ENCODE measurements around the gene CRYBG2.
"Not testable (repeated sequence)": the region's sequence is repeated elsewhere in the genome, so short reads cannot be mapped to it uniquely, and the experiment has no call there.

CRYBG2 gene

DNA sequence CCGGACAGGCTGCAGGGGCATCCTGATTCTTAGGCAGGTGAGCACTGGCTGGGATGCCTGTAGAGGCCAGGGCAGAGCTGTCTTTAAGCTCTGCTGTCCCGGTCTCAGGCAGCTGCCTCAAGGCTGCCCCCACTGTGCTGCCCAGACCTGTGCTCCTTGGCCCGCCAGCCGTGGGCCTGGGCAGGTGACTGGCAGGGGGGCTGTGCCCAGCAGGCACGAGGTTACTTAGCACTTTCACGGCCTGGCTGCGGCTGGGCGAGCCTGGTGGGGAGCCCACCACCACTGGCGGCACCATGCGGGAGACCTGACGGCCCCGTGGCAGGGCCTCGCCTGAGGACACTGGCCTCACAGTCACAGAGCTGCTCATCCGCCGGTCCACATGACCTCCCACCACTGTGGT lies 8.2 kb downstream of the CRYBG2 start:
- Mint-ChIP-seq H3K9me3 (no peaks in the 10 kb centered on the region), H3K36me3 (no peaks in the 10 kb centered on the region), H3K27me3 (peaks cover 18% of the 10 kb centered on the region), H3K4me1 (peaks cover 6% of the 10 kb centered on the region), H3K27ac (no peak overlapping the region), H3K4me3 (no peak overlapping the region)
- ATAC-seq, result peak; percentile 18

DNA sequence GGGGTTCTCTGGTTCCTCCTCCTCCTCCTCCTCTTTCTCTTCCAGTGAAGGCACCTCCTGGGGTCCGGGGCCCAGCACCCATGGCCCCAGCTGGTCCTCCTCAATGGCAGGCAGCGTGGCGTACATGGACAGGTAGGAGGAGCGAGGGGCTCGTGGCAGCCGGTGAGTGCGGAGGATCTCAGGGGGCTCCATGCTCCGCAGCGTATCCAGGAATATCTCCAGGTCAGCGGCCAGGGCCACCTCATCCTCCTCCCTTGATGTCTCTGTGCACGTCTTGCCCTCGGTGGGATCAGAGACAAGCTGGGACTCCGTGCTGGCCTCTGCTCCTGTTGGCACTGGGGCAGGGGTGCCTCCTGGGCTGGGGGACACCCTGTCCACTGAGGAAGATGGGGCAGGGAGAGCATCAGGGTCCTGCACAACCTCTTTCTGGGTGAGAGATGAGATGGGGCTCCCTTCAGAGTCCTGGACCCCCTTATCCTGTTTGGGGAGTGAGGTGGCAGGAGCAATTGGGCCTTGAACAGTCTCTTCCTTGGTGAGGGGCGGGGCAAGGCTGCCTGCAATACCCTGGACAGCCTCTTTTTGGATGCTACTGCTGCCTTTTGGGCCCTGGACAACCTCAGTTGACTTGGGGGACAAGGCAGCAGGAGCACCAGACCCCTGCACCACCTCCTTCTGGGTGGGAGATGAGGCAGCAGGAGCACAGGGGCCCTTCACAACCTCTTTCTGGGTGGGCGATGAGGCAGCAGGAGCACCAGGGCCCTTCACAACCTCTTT lies 9.6 kb downstream of the CRYBG2 start:
- no peak overlapping the region for H3K4me3 Mint-ChIP-seq
- H3K27ac Mint-ChIP-seq, result no peak overlapping the region
- H3K4me1 Mint-ChIP-seq, result peaks cover 6% of the 10 kb centered on the region
- H3K9me3 Mint-ChIP-seq, result no peaks in the 10 kb centered on the region
- H3K27me3 Mint-ChIP-seq, result peaks cover 18% of the 10 kb centered on the region
- ATAC-seq, result no peak
- H3K36me3 Mint-ChIP-seq, result no peaks in the 10 kb centered on the region

DNA sequence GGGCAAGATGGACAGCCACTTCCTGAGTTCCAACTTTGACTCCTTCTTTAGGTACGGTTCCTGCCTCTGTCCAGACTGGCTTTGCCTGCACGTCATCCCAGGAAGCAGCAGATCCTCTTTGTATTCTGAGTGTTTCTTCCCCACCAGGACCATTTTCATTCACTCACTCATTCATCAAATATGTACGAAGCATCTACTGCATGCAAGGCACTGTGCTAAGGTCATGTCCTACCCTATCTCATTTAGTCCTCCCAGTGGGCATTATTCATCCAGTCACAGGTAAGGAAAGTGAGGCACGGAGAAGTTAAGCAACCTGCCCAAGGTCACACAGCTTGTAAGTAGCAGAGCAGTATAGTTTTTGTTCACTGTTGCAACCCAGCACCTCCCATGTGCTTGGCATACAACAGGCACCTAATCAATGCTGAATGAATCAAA lies 13.9 kb downstream of the CRYBG2 start:
- no peaks in the 10 kb centered on the region for H3K36me3 Mint-ChIP-seq
- peaks cover 13% of the 10 kb centered on the region for H3K27me3 Mint-ChIP-seq
- H3K9me3 Mint-ChIP-seq, result no peaks in the 10 kb centered on the region
- H3K4me3 Mint-ChIP-seq, result no peak overlapping the region
- no peak overlapping the region for H3K27ac Mint-ChIP-seq
- H3K4me1 Mint-ChIP-seq, result peaks cover 20% of the 10 kb centered on the region
- no peak for ATAC-seq

DNA sequence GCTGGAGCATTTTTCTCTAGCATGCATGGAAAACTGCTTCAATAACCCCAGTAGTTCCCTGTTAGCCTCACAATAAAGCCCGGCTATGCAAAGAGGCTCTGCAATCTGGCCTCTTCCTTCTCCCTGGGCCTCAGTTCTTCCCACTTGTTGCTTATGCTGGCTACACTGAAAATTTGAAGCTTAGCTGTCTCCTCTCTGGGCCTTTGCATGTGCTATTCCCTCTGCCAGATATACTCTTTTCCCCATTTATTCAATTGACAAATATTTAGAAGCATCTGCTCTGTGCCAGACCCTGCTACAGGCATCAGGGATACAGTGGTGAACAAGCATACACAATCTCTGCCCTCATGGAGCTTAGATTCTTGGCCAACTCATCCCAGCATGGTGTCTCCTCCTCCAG lies 15.3 kb downstream of the CRYBG2 start:
- Mint-ChIP-seq H3K27ac (no peak overlapping the region), H3K4me3 (no peak overlapping the region), H3K36me3 (no peaks in the 10 kb centered on the region), H3K27me3 (no peaks in the 10 kb centered on the region), H3K4me1 (peaks cover 20% of the 10 kb centered on the region), H3K9me3 (no peaks in the 10 kb centered on the region)
- no peak for ATAC-seq

DNA sequence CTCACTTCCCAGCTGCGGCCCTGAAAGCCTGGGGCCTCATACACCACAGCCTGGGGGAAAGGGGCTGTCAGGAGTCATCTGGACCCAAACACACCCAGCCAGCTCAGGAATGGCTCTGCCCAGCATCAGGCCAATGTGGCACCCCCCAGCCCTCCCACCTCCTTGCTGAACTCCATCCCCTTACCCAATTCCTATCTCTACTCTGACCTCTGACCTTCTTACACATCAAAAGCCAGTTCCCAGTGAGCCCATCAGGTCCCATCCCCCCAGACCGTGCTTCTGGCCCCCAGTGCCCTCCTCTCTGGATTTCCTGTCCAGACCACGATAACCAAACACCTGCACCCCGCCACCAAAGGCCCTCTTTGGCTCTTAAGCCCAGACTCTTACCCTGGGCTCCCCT lies 16.3 kb downstream of the CRYBG2 start:
- Mint-ChIP-seq H3K27me3 (no peaks in the 10 kb centered on the region), H3K4me3 (no peak overlapping the region)

DNA sequence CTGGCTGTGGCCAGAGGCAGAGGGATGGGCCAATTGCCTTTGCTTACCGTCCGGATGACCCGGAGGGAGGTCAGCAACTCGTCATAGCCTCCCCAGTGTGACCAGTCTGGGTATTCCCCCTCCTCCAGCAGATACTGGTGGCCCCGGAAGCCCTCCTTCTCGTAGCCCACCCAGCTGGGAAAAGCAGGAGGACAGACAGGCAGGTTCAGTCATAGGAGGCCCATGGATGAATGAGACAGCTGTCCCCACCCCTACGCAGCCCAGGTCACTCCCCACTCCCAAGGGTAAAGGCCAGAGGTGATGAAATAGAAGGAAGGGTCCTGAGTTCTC lies 16.8 kb downstream of the CRYBG2 start:
- H3K27me3 Mint-ChIP-seq, result no peaks in the 10 kb centered on the region
- peak overlapping the region; percentile 85 for H3K4me3 Mint-ChIP-seq

More for the DNA sequence above, 16.3 kb downstream of the CRYBG2 start:
- H3K9me3 Mint-ChIP-seq, result no peaks in the 10 kb centered on the region
- no peaks in the 10 kb centered on the region for H3K36me3 Mint-ChIP-seq
- peaks cover 20% of the 10 kb centered on the region for H3K4me1 Mint-ChIP-seq
- peak overlapping the region; percentile 44 for H3K27ac Mint-ChIP-seq
- ATAC-seq, result no peak

DNA sequence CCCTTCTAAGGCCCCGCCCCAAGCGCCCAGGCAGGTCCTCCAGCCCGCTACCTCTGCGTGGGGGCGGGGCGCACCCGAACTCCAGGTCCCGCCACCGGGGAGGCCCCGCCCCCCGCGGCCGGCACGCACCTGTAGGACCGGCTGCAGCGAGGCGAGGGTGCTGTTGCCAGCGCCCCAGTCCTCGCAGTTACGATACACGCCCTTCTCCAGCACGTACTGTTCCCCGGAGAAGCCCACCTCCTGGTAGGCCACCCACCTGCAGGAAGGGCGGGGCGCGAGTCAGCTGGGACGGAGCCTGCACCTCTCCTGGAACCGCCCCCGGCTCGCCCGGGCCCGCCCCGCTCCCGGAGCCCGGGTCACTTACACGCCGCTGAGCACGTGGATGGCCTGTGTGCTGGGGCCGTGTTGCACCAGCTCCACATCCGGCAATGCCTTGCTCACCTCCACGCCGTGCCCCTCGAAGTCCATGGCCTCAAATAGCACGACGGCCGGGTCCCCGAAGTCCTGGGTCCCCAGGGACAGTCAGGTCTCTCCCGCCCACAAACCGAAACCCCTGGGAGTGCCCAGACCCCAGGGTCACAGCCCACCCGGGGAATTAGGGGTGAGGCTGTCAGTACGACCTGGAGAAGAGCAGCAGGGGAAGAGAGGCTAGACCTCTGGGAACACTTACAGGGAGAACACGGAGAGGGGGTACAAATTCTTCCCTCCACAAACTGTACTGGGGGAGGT lies 17.3 kb downstream of the CRYBG2 start:
- peak overlapping the region; percentile 85 for H3K4me3 Mint-ChIP-seq

More for the DNA sequence above, 16.8 kb downstream of the CRYBG2 start:
- Mint-ChIP-seq H3K27ac (peak overlapping the region; percentile 44), H3K9me3 (no peaks in the 10 kb centered on the region), H3K36me3 (no peaks in the 10 kb centered on the region), H3K4me1 (peaks cover 20% of the 10 kb centered on the region)
- no peak for ATAC-seq

DNA sequence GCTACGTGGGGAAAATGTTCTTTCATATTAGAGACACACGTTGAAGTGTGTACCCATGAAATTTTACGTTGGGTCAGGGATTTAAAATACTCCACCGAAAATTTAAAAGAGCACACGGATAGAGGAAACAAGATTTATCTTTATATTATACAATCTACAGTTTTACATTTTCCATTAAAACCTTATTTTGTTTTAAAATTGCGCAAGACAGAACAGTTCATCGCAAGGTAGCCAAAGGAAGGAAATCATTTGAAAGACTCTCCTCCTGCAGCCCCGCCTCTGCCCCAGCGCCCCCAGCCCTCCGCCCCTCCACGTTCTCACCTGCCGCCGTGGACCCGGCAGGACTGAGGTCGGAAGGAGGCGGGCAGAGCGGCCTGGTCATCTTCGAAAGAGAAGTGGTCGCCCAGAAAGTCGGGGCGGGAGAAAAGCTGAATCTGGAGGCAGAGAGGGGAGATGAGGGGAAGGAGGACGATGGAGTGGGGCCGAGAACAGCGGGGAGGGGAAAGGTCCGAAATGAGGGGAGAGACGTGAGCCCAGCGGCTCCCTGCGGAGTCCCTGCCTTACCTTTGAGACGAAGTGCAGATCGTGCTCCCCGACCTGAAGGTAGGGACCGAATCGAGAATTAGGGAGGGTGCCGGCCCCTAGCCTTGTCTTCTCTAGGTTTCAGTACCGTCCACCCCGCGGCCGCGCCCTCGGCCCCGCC lies 18.0 kb downstream of the CRYBG2 start:
- Mint-ChIP-seq H3K27me3 (no peaks in the 10 kb centered on the region), H3K4me3 (peak overlapping the region; percentile 85), H3K36me3 (no peaks in the 10 kb centered on the region), H3K4me1 (peaks cover 20% of the 10 kb centered on the region), H3K27ac (peak overlapping the region; percentile 44), H3K9me3 (no peaks in the 10 kb centered on the region)
- no peak for ATAC-seq

More for the DNA sequence above, 17.3 kb downstream of the CRYBG2 start:
- no peaks in the 10 kb centered on the region for H3K27me3 Mint-ChIP-seq
- ATAC-seq, result peak; percentile 96
- no peaks in the 10 kb centered on the region for H3K36me3 Mint-ChIP-seq
- H3K9me3 Mint-ChIP-seq, result no peaks in the 10 kb centered on the region
- peak overlapping the region; percentile 44 for H3K27ac Mint-ChIP-seq
- peaks cover 20% of the 10 kb centered on the region for H3K4me1 Mint-ChIP-seq

DNA sequence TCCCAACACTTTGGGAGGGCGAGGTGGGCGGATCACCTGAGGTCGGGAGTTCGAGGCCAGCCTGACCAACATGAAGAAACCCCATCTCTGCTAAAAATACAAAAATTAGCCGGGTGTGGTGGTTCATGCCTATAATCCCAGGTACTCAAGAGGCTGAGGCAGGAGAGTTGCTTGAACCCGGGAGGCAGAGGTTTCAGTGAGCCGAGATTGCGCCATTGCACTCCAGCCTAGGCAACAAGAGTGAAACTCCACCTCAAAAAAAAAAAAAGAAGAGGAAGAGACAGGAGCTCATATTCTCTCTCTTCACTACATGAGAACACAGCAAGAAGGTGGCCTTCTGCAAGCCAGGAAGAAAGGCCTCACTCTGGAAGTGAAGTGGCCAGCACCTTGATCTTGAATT lies 20.6 kb downstream of the CRYBG2 start:
- not testable (repeated sequence) for ATAC-seq, H3K27me3 Mint-ChIP-seq, H3K27ac Mint-ChIP-seq

DNA sequence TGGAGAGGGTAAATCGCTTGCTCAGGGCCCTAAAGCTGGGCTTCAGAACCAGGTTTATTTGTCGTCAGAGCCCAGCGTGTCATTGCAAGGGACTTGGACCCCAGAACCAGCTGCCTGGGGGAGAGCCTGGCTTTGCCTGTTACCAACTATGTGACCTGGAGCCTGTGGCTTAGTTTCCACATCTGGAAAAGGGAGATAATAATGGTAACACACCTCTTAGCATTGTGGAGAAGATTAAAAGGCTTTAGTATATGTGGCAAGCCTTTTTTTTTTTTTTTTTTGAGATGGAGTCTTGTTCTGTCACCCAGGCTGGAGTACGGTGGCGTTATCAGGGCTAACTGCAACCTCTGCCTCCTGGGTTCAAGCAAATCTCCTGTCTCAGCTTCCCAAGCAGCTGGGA lies 23.7 kb downstream of the CRYBG2 start:
- ATAC-seq, result no peak
- Mint-ChIP-seq H3K36me3 (no peaks in the 10 kb centered on the region), H3K4me1 (no peaks in the 10 kb centered on the region), H3K9me3 (no peaks in the 10 kb centered on the region), H3K27me3 (no peaks in the 10 kb centered on the region), H3K27ac (no peak overlapping the region), H3K4me3 (no peak overlapping the region)

More for the DNA sequence above, 20.6 kb downstream of the CRYBG2 start:
- H3K4me1 Mint-ChIP-seq, result peaks cover 20% of the 10 kb centered on the region
- not testable (repeated sequence) for H3K36me3 Mint-ChIP-seq, H3K4me3 Mint-ChIP-seq, H3K9me3 Mint-ChIP-seq

DNA sequence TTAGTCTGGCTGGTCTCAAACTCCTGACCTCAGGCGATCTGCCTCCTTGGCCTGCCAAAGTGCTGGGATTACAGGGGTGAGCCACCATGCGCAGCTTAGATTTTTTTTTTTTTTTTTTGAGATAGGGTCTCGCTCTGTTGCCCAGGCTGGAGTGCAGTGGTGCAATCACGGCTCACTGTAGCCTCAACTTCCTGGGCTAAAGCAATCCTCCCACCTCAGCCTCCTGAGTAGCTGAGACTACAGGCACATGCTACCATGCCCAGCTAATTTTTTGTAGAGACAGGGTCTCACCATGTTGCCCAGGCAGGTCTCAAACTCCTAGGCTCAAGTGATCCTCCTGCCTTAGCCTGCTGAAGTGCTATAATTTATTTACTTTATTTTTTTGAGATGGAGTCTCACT lies 24.6 kb downstream of the CRYBG2 start:
- H3K4me3 Mint-ChIP-seq, H3K4me1 Mint-ChIP-seq, H3K9me3 Mint-ChIP-seq, H3K36me3 Mint-ChIP-seq, H3K27ac Mint-ChIP-seq, H3K27me3 Mint-ChIP-seq, ATAC-seq: not testable (repeated sequence)

DNA sequence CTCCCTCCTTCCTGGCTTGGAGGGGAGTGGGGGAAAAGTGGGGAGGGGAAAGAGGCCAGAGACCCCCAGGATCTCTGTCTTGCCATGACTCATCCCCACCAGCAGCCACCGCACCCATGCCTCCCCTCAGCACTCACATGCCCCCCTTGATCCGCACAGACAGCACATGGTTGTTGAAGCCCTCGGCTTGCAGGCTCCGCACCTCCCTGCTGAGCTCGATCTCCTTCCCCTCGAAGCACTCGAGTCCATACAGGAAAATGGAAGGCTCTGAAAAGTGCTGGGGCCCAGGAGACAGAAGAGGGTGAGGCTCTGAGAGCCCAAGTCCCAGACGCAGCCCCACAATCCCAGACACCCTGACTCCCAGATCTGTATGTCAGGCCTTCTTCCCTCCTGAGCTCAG lies 25.3 kb downstream of the CRYBG2 start:
- no peaks in the 10 kb centered on the region for H3K9me3 Mint-ChIP-seq

DNA sequence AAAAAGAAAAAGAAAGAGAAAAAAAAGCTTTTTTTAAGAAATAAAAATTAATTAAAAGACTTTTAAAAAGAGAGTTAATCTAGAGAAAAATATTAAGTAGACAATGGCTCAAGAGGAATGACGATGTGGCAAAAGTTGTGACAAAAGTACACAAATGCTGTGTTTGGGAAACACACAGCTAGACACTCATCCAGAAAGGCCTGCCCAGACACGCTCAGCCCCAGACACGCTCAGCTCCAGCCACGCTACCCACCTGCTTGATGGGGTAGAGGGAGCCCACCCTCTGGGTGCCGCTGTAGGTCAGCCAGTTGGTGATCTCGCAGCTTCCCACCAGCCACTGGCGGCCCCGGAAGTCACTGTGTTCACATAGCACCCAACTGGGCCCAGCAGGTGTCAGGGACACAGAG lies 26.0 kb downstream of the CRYBG2 start:
- H3K4me1 Mint-ChIP-seq, result peaks cover 15% of the 10 kb centered on the region
- no peak for ATAC-seq
- no peaks in the 10 kb centered on the region for H3K9me3 Mint-ChIP-seq
- H3K4me3 Mint-ChIP-seq, result no peak overlapping the region
- H3K27me3 Mint-ChIP-seq, result no peaks in the 10 kb centered on the region
- H3K36me3 Mint-ChIP-seq, result peaks cover 16% of the 10 kb centered on the region
- peak overlapping the region; percentile 35 for H3K27ac Mint-ChIP-seq

More for the DNA sequence above, 25.3 kb downstream of the CRYBG2 start:
- H3K4me1 Mint-ChIP-seq, result peaks cover 8% of the 10 kb centered on the region
- H3K4me3 Mint-ChIP-seq, result no peak overlapping the region
- peaks cover 10% of the 10 kb centered on the region for H3K36me3 Mint-ChIP-seq
- no peak for ATAC-seq
- H3K27ac Mint-ChIP-seq, result peak overlapping the region; percentile 35
- no peaks in the 10 kb centered on the region for H3K27me3 Mint-ChIP-seq

DNA sequence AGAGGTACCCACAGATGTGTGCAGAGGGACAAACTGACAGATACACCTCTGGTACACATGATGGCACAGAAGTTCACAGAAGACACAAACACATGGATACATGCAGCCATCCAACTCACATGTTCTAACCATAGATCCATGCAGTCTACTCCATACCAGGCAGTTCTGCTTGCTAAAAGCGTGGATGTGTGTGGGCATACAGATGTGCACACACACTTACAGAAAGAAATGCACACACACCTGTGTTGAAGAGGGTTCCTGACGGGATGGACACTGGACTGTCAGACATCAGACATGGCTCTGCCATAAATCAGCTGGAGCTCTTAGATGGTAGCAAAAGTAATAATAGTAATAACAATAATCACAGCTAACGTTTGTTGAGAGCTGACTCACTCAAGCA lies 29.4 kb downstream of the CRYBG2 start:
- Mint-ChIP-seq H3K4me1 (peaks cover 42% of the 10 kb centered on the region), H3K4me3 (no peak overlapping the region), H3K27me3 (no peaks in the 10 kb centered on the region), H3K36me3 (peaks cover 47% of the 10 kb centered on the region), H3K9me3 (no peaks in the 10 kb centered on the region), H3K27ac (peak overlapping the region; percentile 54)
- ATAC-seq, result no peak

DNA sequence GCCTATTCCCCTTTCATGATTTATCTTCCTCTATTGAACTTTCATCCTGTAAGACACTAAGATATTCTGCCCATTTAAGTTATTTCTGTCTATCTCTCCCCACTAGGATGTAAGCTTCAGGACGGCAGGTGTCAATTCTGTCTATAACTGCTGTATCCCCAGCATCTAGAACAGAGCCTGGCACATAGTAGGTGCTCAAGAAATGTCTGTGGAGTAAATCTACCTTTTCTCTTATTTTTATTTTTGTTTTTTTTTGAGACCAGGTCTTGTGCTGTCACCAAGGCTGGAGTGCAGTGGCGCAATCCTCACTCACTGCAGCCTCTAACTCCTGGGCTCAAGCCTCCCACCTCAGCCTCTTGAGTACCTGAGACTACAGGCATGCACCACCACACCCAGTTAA lies 30.5 kb downstream of the CRYBG2 start:
- Mint-ChIP-seq H3K36me3 (peaks cover 59% of the 10 kb centered on the region), H3K4me1 (peaks cover 42% of the 10 kb centered on the region), H3K27me3 (no peaks in the 10 kb centered on the region), H3K4me3 (no peak overlapping the region), H3K9me3 (no peaks in the 10 kb centered on the region), H3K27ac (peak overlapping the region; percentile 54)
- ATAC-seq, result no peak

DNA sequence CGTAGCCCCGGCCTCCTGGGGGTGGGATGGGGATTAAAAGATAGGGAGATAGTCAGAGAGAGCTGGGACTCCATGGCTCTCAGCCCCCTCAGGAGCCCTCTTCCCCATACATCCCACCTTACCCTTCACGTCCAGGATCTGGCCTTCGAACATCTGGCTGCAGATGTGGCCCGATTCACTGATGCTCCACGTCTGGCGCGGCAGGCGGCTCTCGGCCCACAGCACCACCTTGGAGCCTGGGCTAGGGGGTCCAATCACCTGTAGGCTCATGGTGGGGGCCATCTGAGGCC lies 31.9 kb downstream of the CRYBG2 start:
- peak overlapping the region; percentile 97 for H3K27ac Mint-ChIP-seq
- no peaks in the 10 kb centered on the region for H3K9me3 Mint-ChIP-seq
- no peaks in the 10 kb centered on the region for H3K27me3 Mint-ChIP-seq
- no peak for ATAC-seq
- H3K36me3 Mint-ChIP-seq, result peaks cover 68% of the 10 kb centered on the region
- peaks cover 52% of the 10 kb centered on the region for H3K4me1 Mint-ChIP-seq
- no peak overlapping the region for H3K4me3 Mint-ChIP-seq

Measured in stimulated activated memory B cell treated with anti-CD40 and anti-IgM and Interleukin-4, amounts not matched to agents 10 μg/mL and 1 μg/mL and 100 μg/mL, for 72 hours (primary cell).